ENCODE measurements around the gene EGR1.
"Not testable (repeated sequence)": the region's sequence is repeated elsewhere in the genome, so short reads cannot be mapped to it uniquely, and the experiment has no call there.

Gene EGR1

DNA sequence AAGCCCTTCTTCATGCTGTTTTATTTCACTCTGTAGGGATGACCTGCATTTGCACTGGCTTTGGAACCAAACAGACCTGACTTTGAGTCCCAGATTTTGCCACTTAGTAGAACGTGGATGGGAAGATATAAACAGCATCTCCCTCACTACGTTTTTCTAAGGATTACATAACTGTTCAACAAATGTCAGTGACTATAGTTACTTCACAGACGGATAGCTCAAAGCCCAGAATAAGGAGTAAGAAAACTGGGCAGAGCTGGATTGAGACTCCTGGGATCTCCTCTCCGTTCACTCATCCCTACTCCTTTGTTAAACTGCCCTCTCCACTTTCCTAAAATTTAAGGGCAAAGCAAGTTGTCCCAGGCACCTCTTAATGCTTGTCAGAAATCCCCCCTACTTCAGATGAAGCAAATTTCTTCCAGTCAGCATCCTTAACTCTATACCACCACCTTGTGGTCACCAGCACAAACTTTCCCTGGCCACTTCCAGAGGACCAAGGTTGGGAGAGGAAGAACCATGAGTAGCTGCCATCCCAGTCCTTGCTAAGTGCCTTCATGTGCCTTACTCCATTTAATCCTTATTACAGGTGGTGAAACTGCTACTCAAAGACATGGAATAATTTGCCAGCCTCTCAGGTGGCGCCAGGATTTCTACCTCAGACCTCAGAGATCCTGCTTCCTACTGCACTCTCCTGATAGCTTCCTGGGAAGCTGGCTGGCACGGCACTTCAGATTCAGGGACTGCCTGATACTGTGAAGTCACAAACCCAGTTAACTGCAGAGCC lies 38.4 kb downstream of the EGR1 start:
- Histone ChIP-seq H3K36me3 (peaks cover 38% of the 10 kb centered on the region), H3K9ac (no peak overlapping the region), H3K27ac (no peak overlapping the region), H3K4me2 (no peak overlapping the region), H3K27me3 (no peaks in the 10 kb centered on the region), H3K9me3 (no peaks in the 10 kb centered on the region), H3K4me1 (no peaks in the 10 kb centered on the region), H4K20me1 (peaks cover 42% of the 10 kb centered on the region), H3K4me3 (no peak overlapping the region)
- TF ChIP-seq Cebpa-rat (IDR thresholded peaks at IDR 0.05) = no peak

DNA sequence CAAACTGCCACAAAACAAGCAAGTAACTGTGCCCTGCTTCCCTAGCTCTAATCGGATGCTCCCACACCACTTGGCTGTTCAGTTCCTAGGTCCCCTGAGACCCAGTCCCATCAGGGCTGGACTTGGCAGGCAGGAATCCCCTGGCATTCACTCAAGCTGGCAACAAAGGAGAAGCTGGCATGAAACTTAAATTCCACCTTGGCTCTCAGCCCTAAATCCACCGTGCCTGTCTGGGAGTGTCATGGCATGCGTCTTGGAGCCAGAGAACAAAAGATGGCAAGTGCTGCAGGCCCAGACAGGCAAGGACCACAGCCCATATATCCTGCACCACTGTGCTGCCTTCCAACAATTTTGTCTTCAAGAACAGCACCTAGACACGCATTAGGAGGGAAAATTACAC lies 39.5 kb downstream of the EGR1 start:
- Histone ChIP-seq H3K4me3 (no peak overlapping the region), H3K27me3 (no peaks in the 10 kb centered on the region), H3K4me2 (no peak overlapping the region), H3K4me1 (no peaks in the 10 kb centered on the region), H4K20me1 (peaks cover 50% of the 10 kb centered on the region), H3K9me3 (no peaks in the 10 kb centered on the region), H3K27ac (no peak overlapping the region), H3K36me3 (peaks cover 49% of the 10 kb centered on the region), H3K9ac (no peak overlapping the region)
- TF ChIP-seq Cebpa-rat (IDR thresholded peaks at IDR 0.05) = no peak

DNA sequence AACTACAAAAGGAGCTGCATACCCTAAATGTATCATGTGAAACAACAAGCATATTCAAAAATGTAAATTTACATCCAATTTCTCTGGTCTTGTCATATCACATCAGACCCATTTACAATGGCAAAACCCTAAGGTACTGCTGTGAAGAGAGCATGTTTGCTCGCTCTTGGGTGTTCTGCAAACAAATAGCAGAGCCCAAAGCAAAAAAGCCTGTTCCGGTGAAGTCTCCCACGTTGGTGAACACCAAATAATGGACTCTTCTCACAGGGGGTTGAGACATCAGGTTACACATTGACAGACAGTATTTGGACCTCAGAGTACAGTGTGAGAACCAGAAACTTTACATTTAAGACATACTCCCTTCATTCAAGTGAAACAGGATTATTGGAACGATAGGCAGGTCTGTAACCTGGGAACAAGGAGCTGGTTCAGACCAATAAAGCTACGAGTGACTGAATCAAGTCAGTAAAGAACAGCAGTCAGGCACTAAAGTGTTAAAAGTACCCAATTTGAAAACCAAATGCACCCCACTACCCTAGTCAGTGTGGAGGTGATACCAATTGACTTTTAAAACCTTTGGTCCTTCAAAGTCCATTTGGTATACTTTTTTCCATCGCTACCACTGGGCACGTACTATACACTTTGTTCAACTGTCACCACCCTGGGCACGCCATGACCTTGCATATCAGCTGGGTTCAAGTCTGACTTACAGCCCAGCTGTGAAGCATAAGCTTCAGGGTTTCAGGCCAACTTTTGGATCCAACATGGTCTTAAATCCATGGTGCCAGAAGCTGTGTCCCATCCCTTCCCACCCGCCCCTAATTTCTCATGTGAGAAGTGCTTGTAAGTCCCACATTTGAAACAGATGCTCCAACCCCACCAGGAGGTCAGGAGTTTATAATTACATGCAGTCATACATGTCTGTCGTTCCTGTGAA lies 41.4 kb downstream of the EGR1 start:
- no peaks in the 10 kb centered on the region for H3K27me3 ChIP-seq
- no peak overlapping the region for H3K9ac ChIP-seq
- H3K36me3 ChIP-seq = peaks cover 67% of the 10 kb centered on the region
- H3K4me2 ChIP-seq = no peak overlapping the region
- H3K4me1 ChIP-seq = no peaks in the 10 kb centered on the region
- H3K9me3 ChIP-seq = no peaks in the 10 kb centered on the region
- H3K4me3 ChIP-seq = no peak overlapping the region
- TF ChIP-seq Cebpa-rat (IDR thresholded peaks at IDR 0.05) = no peak
- H3K27ac ChIP-seq = no peak overlapping the region
- peaks cover 61% of the 10 kb centered on the region for H4K20me1 ChIP-seq

DNA sequence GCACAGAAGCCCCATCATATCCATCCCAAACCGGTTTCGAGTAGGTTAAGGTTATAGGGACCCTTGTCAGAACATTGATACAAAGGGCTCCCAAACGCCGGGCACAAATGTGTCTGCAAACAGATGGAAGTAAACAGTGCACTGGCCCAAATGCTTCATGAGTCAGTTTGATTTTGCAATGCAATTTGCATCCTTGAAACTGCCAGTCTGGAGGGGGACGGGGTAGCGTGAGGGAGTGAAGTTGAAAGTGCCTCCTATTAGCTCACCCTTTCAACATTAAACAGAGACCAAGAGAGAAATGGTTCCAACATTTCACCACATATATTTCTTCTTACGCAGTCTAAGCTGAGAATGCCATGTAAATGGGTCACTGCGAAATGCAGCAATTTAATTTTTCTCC lies 42.2 kb downstream of the EGR1 start:
- peaks cover 75% of the 10 kb centered on the region for H3K36me3 ChIP-seq

DNA sequence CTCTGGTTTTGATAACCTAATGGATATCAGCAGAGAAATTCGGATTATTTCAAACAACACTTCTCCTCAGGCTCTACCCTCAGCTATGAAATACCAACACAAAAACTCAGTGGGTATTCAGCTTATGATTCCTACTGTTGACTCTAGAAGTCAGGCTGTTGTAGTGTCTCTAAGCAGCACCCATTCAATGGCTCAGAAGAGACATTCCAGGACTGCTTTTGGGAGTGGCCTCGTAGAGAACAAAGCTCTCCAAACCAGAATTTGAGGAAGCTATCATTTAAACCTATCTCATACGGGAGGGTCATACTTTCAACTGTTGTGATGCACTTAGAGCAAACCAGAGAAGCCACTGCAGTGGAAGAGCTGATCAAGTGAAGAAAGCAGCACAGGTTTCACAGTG lies 43.7 kb downstream of the EGR1 start:
- Histone ChIP-seq H3K27me3 (no peaks in the 10 kb centered on the region), H3K4me2 (no peak overlapping the region), H3K4me3 (no peak overlapping the region), H3K27ac (no peak overlapping the region), H3K4me1 (no peaks in the 10 kb centered on the region), H3K9me3 (no peaks in the 10 kb centered on the region), H4K20me1 (peaks cover 70% of the 10 kb centered on the region), H3K9ac (no peak overlapping the region), H3K36me3 (peaks cover 90% of the 10 kb centered on the region)
- TF ChIP-seq Cebpa-rat (IDR thresholded peaks at IDR 0.05) = no peak

More for the DNA sequence above, 42.2 kb downstream of the EGR1 start:
- not testable (repeated sequence) for H3K4me2 ChIP-seq, H3K4me3 ChIP-seq, H3K9me3 ChIP-seq, H3K9ac ChIP-seq, H3K4me1 ChIP-seq, H3K27me3 ChIP-seq, H3K27ac ChIP-seq
- peaks cover 63% of the 10 kb centered on the region for H4K20me1 ChIP-seq

DNA sequence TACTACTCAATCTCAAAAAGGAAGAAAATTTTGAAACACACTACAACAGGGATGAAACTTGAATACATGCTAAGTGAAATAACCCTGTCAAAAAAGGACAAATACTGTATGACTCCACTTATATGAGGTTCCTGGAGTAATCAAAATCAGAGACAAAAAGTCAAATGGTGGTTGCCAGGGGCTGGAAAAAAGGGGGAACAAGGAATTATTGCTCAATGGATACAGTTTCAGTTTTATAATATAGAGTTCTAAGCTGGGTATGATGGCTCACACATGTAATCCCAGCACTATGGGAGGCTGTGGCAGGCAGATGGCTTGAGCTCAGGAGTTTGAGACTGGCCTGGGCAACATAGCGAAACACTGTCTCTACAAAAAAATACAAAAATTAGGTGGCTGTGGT lies 48.7 kb downstream of the EGR1 start:
- no peaks in the 10 kb centered on the region for H3K4me1 ChIP-seq
- H3K36me3 ChIP-seq = peaks cover 99% of the 10 kb centered on the region
- H3K4me2 ChIP-seq = no peak overlapping the region
- H3K27ac ChIP-seq = no peak overlapping the region
- no peaks in the 10 kb centered on the region for H3K9me3 ChIP-seq
- no peaks in the 10 kb centered on the region for H3K27me3 ChIP-seq
- H3K4me3 ChIP-seq = no peak overlapping the region
- no peak for TF ChIP-seq Cebpa-rat (IDR thresholded peaks at IDR 0.05)
- no peak overlapping the region for H3K9ac ChIP-seq
- peaks cover 82% of the 10 kb centered on the region for H4K20me1 ChIP-seq

DNA sequence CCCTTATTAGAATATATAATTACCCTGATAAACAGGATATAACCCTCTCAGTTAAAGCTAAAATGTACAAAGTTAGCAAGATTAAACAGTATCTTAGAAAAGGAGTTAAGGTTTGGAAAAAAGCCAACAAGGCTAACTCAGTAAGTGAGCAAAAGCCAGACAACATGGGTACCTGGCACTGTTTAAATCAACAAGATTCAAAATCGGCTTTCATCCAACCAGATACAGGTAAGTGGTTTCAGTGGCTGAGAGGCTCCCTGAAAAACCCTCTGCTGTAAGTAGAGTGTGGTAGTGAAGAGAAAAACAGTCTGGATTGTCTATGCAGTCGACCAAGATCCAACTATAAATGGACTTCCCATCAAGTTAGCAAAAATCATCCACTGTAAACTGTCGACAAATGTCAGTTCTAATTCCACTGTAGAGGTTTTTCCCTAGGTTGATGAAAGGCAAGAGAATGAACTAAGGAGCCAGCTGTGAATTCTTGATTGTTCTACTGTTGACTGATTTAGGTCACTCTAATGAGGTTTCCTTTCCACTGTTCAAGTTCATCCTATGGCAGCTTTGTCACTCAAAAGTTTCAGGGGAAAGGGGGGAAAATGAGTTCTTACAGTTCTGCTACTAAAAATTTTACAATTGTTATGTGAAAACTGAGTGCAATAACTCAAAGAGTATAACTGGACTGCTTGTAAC lies 50.4 kb downstream of the EGR1 start:
- Histone ChIP-seq H3K4me2 (no peak overlapping the region), H3K4me1 (no peaks in the 10 kb centered on the region), H3K27me3 (no peaks in the 10 kb centered on the region), H3K4me3 (no peak overlapping the region), H4K20me1 (peaks cover 87% of the 10 kb centered on the region), H3K9me3 (no peaks in the 10 kb centered on the region), H3K9ac (no peak overlapping the region), H3K27ac (no peak overlapping the region), H3K36me3 (peaks cover 93% of the 10 kb centered on the region)
- no peak for TF ChIP-seq Cebpa-rat (IDR thresholded peaks at IDR 0.05)

DNA sequence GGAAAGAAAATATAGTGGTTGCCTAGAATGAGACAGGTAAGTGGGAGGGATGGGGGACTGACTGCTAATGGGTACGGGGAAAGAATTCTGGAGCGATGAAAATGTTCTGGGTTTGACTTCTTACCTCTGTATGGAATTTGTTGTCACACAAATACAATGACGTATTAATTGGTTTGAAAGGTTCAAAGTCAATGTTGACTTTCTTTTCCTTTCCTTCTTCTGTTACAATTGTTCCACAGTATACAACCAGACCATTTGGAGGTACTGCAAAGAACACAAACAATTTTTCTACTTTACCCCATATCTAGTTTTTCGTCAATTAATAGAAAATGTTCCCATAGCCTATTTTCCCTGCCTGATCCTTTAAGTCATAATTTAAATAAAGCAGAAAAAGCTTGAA lies 52.2 kb downstream of the EGR1 start:
- no peak overlapping the region for H3K9ac ChIP-seq
- TF ChIP-seq Cebpa-rat (IDR thresholded peaks at IDR 0.05) = no peak
- H3K27me3 ChIP-seq = no peaks in the 10 kb centered on the region
- peaks cover 97% of the 10 kb centered on the region for H4K20me1 ChIP-seq
- no peaks in the 10 kb centered on the region for H3K9me3 ChIP-seq
- H3K4me2 ChIP-seq = no peak overlapping the region
- no peaks in the 10 kb centered on the region for H3K4me1 ChIP-seq
- H3K36me3 ChIP-seq = peaks cover 87% of the 10 kb centered on the region
- H3K4me3 ChIP-seq = no peak overlapping the region
- no peak overlapping the region for H3K27ac ChIP-seq
